WERI-Rb-1 (cell line): ENCODE results near the gene SSU72.

ENCODE experiments used
- DNase-seq: peaks from one replicate; pipeline ENCODE4 v3.0.0-alpha.2; 2020
- H3K27ac ChIP-seq: fragments of 250-450 bp; sonication (Bioruptor Pico); 2 replicates; pipeline ENCODE4 v1.5.1; 2020; ENCODE audit warnings: mild to moderate bottlenecking, moderate library complexity
- H3K27me3 ChIP-seq: fragments of 250-450 bp; sonication (Bioruptor Pico); 2 replicates; pipeline ENCODE4 v1.5.1; 2021; ENCODE audit warnings: mild to moderate bottlenecking, low read depth, moderate library complexity; ENCODE audit not compliant: insufficient read depth, severe bottlenecking
- H3K36me3 ChIP-seq: fragments of 250-450 bp; sonication (Bioruptor Pico); 2 replicates; pipeline ENCODE4 v1.5.1; 2020; ENCODE audit warnings: mild to moderate bottlenecking, moderate library complexity
- H3K4me3 ChIP-seq: 2 replicates; pipeline ENCODE4 v1.5.1; 2011; ENCODE audit warnings: low read depth, mild to moderate bottlenecking, control low read depth, low read length
- H3K9me3 ChIP-seq: fragments of 250-450 bp; sonication (Bioruptor Pico); 2 replicates; pipeline ENCODE4 v1.5.1; 2021; ENCODE audit warnings: mild to moderate bottlenecking, moderate library complexity; ENCODE audit not compliant: severe bottlenecking
- TF ChIP-seq, protein P1 (sequence below): IDR thresholded peaks from 2 replicates; pipeline ENCODE4 v1.5.1; 2011; ENCODE audit warnings: low read depth, mild to moderate bottlenecking, control low read depth, inconsistent platforms, low read length

SSU72 gene

DNA sequence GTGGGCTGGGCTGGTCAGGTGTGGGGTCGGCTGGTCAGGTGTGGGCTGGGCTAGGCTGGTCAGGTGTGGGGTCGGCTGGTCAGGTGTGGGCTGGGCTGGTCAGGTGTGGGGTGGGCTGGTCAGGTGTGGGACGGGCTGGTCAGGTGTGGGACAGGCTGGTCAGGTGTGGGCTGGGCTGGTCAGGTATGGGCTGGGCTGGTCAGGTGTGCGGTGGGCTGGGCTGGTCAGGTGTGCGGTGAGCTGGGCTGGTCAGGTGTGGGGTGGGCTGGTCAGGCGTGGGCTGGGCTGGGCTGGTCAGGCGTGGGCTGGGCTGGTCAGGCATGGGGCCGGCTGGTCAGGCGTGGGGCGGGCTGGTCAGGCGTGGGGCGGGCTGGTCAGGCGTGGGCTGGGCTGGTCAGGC lies 31.6 kb upstream of the SSU72 start:
- Histone ChIP-seq H3K9me3 (no peaks in the 10 kb centered on the region), H3K36me3 (no peaks in the 10 kb centered on the region), H3K27ac (no peak overlapping the region), H3K4me3 (no peak overlapping the region), H3K27me3 (no peaks in the 10 kb centered on the region)
- TF ChIP-seq, protein P1, sequence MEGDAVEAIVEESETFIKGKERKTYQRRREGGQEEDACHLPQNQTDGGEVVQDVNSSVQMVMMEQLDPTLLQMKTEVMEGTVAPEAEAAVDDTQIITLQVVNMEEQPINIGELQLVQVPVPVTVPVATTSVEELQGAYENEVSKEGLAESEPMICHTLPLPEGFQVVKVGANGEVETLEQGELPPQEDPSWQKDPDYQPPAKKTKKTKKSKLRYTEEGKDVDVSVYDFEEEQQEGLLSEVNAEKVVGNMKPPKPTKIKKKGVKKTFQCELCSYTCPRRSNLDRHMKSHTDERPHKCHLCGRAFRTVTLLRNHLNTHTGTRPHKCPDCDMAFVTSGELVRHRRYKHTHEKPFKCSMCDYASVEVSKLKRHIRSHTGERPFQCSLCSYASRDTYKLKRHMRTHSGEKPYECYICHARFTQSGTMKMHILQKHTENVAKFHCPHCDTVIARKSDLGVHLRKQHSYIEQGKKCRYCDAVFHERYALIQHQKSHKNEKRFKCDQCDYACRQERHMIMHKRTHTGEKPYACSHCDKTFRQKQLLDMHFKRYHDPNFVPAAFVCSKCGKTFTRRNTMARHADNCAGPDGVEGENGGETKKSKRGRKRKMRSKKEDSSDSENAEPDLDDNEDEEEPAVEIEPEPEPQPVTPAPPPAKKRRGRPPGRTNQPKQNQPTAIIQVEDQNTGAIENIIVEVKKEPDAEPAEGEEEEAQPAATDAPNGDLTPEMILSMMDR: no peak
- no peak for DNase-seq

DNA sequence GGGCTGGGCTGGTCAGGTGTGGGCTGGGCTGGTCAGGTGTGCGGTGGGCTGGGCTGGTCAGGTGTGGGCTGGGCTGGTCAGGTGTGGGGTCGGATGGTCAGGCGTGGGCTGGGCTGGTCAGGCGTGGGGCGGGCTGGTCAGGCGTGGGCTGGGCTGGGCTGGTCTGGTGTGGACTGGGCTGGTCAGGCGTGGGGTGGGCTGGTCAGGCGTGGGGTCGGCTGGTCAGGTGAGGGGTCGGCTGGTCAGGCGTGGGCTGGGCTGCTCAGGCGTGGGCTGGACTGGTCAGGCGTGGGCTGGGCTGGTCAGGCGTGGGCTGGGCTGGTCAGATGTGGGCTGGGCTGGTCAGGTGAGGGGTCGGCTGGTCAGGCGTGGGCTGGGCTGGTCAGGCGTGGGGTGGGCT lies 31.1 kb upstream of the SSU72 start:
- H3K9me3 ChIP-seq: no peaks in the 10 kb centered on the region
- no peaks in the 10 kb centered on the region for H3K27me3 ChIP-seq
- TF ChIP-seq, protein P1: no peak
- no peak overlapping the region for H3K27ac ChIP-seq
- no peaks in the 10 kb centered on the region for H3K36me3 ChIP-seq
- no peak overlapping the region for H3K4me3 ChIP-seq
- no peak for DNase-seq

DNA sequence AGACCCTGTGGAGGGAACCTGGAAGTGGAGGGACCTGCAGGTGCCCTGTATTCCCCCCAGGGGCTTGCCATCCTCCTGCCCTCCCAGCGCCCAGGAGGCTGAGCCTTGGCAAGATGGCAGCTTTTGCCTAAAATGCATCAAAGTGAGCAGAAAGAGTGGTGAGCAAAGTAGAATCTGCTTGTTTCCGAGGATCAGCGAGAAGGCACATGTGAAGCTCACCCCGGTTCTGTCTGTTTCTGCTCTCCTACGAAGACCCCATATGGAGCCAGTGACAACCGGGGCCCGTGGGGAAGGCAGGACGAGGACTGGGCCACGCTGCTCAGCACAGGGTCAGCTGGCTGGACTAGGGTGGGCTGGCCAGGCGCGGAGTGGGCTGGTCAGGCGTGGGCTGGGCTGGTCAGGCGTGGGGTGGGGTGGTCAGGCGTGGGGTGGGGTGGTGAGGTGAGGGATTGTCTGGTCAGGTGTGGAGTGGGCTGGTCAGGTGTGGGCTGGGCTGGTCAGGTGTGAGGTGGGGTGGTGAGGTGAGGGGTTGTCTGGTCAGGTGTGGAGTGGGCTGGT lies 30.4 kb upstream of the SSU72 start:
- no peaks in the 10 kb centered on the region for H3K27me3 ChIP-seq
- no peaks in the 10 kb centered on the region for H3K9me3 ChIP-seq
- no peaks in the 10 kb centered on the region for H3K36me3 ChIP-seq
- DNase-seq: no peak
- TF ChIP-seq, protein P1: no peak
- H3K4me3 ChIP-seq: no peak overlapping the region
- H3K27ac ChIP-seq: no peak overlapping the region

DNA sequence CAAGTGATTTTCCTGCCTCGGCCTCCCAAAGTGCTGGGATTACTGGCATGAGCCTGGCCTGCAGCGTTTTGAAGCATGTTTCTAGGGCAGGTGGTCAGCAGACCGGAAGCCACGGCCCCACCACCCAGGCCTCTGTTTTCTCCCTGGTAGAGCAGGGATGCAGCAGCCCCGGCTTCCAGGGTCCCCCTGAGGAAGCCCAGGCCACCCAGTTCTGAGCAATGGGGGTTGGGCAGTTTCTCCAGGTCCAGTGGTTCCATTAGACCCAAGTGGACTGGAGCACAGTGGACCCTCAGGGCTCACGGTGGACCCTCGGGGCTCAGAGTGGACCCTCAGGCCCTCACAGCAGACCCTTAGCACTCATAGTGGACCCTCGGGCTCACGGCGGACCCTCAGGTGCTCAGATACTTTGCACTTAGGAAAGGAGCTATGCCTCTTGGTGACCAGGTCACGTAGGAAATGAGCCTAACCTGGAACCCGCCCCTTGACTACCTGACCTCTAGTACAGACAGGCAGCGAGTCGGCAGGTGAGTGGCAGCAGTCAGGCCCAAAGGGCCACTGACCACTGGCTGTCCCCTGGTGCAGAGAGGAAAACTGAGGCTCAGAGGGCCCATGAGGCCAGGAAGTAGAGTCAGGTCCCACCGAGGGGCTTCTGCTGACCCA lies 29.8 kb upstream of the SSU72 start:
- TF ChIP-seq, protein P1: no peak
- no peaks in the 10 kb centered on the region for H3K9me3 ChIP-seq
- H3K27ac ChIP-seq: no peak overlapping the region
- no peak for DNase-seq
- no peak overlapping the region for H3K4me3 ChIP-seq
- H3K27me3 ChIP-seq: no peaks in the 10 kb centered on the region
- no peaks in the 10 kb centered on the region for H3K36me3 ChIP-seq

DNA sequence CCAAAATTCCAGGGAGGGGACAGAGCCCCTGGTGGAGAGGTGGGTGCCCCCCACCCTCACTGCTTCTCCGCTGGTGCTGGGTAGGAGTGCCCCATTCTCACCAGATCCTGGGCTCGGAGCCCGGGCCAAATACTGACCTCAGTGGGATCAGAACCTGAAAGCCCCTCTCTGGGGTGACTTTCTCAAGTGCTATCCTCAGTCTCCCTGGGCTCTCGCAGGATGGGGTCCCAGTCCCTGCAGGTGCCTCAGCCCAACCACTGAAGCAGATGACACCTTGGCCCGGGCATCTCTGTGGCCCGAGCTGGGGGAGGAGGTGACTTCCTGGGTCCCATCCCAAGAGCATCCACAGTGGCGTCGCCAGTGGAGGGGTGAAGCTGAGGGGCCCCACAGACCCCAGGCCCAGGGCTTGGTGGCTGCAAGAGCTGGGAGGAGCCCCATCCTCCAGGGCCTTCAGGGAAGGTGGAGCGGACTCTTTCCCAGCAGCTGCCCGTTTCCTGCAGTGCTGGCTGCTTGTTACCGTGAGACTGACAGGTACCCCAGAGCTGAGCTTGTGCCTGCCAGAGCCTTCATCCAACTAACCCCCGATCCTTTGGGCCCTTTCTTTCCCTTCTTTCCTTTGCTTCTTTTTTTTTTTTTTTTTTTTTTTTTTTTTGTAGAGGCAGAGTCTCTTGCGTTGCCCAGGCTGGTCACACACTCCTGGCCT lies 29.2 kb upstream of the SSU72 start:
- Histone ChIP-seq H3K4me3 (no peak overlapping the region), H3K27ac (no peak overlapping the region), H3K27me3 (no peaks in the 10 kb centered on the region), H3K9me3 (no peaks in the 10 kb centered on the region), H3K36me3 (no peaks in the 10 kb centered on the region)
- DNase-seq: no peak
- TF ChIP-seq, protein P1: no peak
